ENCODE data around the gene TFDP2.
A peak's percentile ranks its signal among the peaks of the same experiment; 100 is the strongest.
"Not testable (repeated sequence)": the region's sequence is repeated elsewhere in the genome, so short reads cannot be mapped to it uniquely, and the experiment has no call there.

The TFDP2 gene

GRCh38 chr3:142077155-142077858, 72.0 kb downstream of the TFDP2 start:
- H3K9me3 ChIP-seq: no peaks in the 10 kb centered on the region
- no peaks in the 10 kb centered on the region for H3K27me3 ChIP-seq (ENCODE audit: low read depth)
- H3K4me1 ChIP-seq: 0 out of 2 replicates have a peak, but pooled peaks cover 3% of the 10 kb centered on the region
- H3K36me3 ChIP-seq (replicated peaks): no peaks in the 10 kb centered on the region
- DNase-seq (ENCODE audit: low spot score in 2 of 2): no peak
- no peak overlapping the region for H3K4me3 ChIP-seq
- in situ Hi-C loops (cut with MboI; ENCODE audit: low sequenced_read_pairs): no loop called here

- in situ Hi-C loops (cut with MboI; ENCODE audit: low sequenced_read_pairs); H3K27me3 ChIP-seq (ENCODE audit: low read depth); H3K9me3 ChIP-seq; H3K4me3 ChIP-seq; DNase-seq (ENCODE audit: low spot score in 2 of 2); H3K4me1 ChIP-seq; H3K36me3 ChIP-seq (replicated peaks): not testable (repeated sequence)
Observed at GRCh38 chr3:142075656-142076055, 73.7 kb downstream of the TFDP2 start.

- no peak overlapping the region for H3K4me3 ChIP-seq
- H3K4me1 ChIP-seq: 0 out of 2 replicates have a peak, but pooled peaks cover 3% of the 10 kb centered on the region
- no peaks in the 10 kb centered on the region for H3K9me3 ChIP-seq
- in situ Hi-C loops (cut with MboI; ENCODE audit: low sequenced_read_pairs): no loop called here
- no peaks in the 10 kb centered on the region for H3K36me3 ChIP-seq (replicated peaks)
- H3K27me3 ChIP-seq (ENCODE audit: low read depth): no peaks in the 10 kb centered on the region; the same call in 1 of the 2 replicates
- no peak for DNase-seq (ENCODE audit: low spot score in 2 of 2)
Observed at GRCh38 chr3:142072816-142073215, 76.5 kb downstream of the TFDP2 start.

GRCh38 chr3:142065932-142066331, 83.4 kb downstream of the TFDP2 start:
- no peaks in the 10 kb centered on the region for H3K36me3 ChIP-seq (replicated peaks)
- H3K9me3 ChIP-seq: no peaks in the 10 kb centered on the region
- in situ Hi-C loops (cut with MboI; ENCODE audit: low sequenced_read_pairs): no loop called here
- no peak for DNase-seq (ENCODE audit: low spot score in 2 of 2)
- peaks cover 23% of the 10 kb centered on the region for H3K4me1 ChIP-seq
- no peak overlapping the region for H3K4me3 ChIP-seq
- peaks cover 3% of the 10 kb centered on the region; the same call in 1 of the 2 replicates for H3K27me3 ChIP-seq (ENCODE audit: low read depth)

- no peaks in the 10 kb centered on the region for H3K36me3 ChIP-seq (replicated peaks)
- peaks cover 23% of the 10 kb centered on the region for H3K4me1 ChIP-seq
- H3K9me3 ChIP-seq: no peaks in the 10 kb centered on the region
- DNase-seq (ENCODE audit: low spot score in 2 of 2): no peak
- in situ Hi-C loops (cut with MboI; ENCODE audit: low sequenced_read_pairs): no loop called here
- H3K27me3 ChIP-seq (ENCODE audit: low read depth): peaks cover 3% of the 10 kb centered on the region; the same call in 1 of the 2 replicates
- no peak overlapping the region for H3K4me3 ChIP-seq
Observed at GRCh38 chr3:142065344-142065743, 84.0 kb downstream of the TFDP2 start.

- Histone ChIP-seq H3K27me3 (ENCODE audit: low read depth) (peaks cover 3% of the 10 kb centered on the region; the same call in 1 of the 2 replicates), H3K4me3 (no peak overlapping the region), H3K36me3 (replicated peaks) (no peaks in the 10 kb centered on the region), H3K9me3 (no peaks in the 10 kb centered on the region), H3K4me1 (peaks cover 23% of the 10 kb centered on the region)
- DNase-seq (ENCODE audit: low spot score in 2 of 2): peak in 1 of 2 experiments; percentile 84
- in situ Hi-C loops (cut with MboI; ENCODE audit: low sequenced_read_pairs): no loop called here
Observed at GRCh38 chr3:142064454-142064853, 84.9 kb downstream of the TFDP2 start.

GRCh38 chr3:142057331-142057725, 92.0 kb downstream of the TFDP2 start:
- in situ Hi-C loops (cut with MboI; ENCODE audit: low sequenced_read_pairs): no loop called here
- no peak overlapping the region for H3K4me3 ChIP-seq
- H3K36me3 ChIP-seq (replicated peaks): no peaks in the 10 kb centered on the region
- H3K4me1 ChIP-seq: peaks cover 5% of the 10 kb centered on the region
- H3K27me3 ChIP-seq (ENCODE audit: low read depth): no peaks in the 10 kb centered on the region
- DNase-seq (ENCODE audit: low spot score in 2 of 2): no peak
- H3K9me3 ChIP-seq: no peaks in the 10 kb centered on the region

GRCh38 chr3:142056656-142057330, 92.6 kb downstream of the TFDP2 start:
- no peaks in the 10 kb centered on the region for H3K27me3 ChIP-seq (ENCODE audit: low read depth)
- in situ Hi-C loops (cut with MboI; ENCODE audit: low sequenced_read_pairs): no loop called here
- DNase-seq (ENCODE audit: low spot score in 2 of 2): no peak
- H3K36me3 ChIP-seq (replicated peaks): no peaks in the 10 kb centered on the region
- H3K4me1 ChIP-seq: peaks cover 2% of the 10 kb centered on the region
- no peak overlapping the region for H3K4me3 ChIP-seq
- H3K9me3 ChIP-seq: no peaks in the 10 kb centered on the region

GRCh38 chr3:142053835-142054234, 95.5 kb downstream of the TFDP2 start:
- DNase-seq (ENCODE audit: low spot score in 2 of 2): no peak
- in situ Hi-C loops (cut with MboI; ENCODE audit: low sequenced_read_pairs): no loop called here
- H3K4me1 ChIP-seq: no peaks in the 10 kb centered on the region
- no peaks in the 10 kb centered on the region for H3K9me3 ChIP-seq
- no peak overlapping the region for H3K4me3 ChIP-seq
- no peaks in the 10 kb centered on the region for H3K36me3 ChIP-seq (replicated peaks)
- no peaks in the 10 kb centered on the region for H3K27me3 ChIP-seq (ENCODE audit: low read depth)

GRCh38 chr3:142053244-142053643, 96.1 kb downstream of the TFDP2 start:
- Histone ChIP-seq H3K36me3 (replicated peaks) (no peaks in the 10 kb centered on the region), H3K4me3 (no peak overlapping the region), H3K27me3 (ENCODE audit: low read depth) (no peaks in the 10 kb centered on the region), H3K4me1 (no peaks in the 10 kb centered on the region), H3K9me3 (no peaks in the 10 kb centered on the region)
- in situ Hi-C loops (cut with MboI; ENCODE audit: low sequenced_read_pairs): no loop called here
- DNase-seq (ENCODE audit: low spot score in 2 of 2): no peak

- H3K9me3 ChIP-seq: no peaks in the 10 kb centered on the region
- H3K27me3 ChIP-seq (ENCODE audit: low read depth): no peaks in the 10 kb centered on the region
- in situ Hi-C loops (cut with MboI; ENCODE audit: low sequenced_read_pairs): no loop called here
- DNase-seq (ENCODE audit: low spot score in 2 of 2): no peak
- no peak overlapping the region for H3K4me3 ChIP-seq
- H3K36me3 ChIP-seq (replicated peaks): no peaks in the 10 kb centered on the region
- H3K4me1 ChIP-seq: peaks cover 11% of the 10 kb centered on the region
Observed at GRCh38 chr3:142051351-142051750, 98.0 kb downstream of the TFDP2 start.

- no peak overlapping the region for H3K4me3 ChIP-seq
- no peaks in the 10 kb centered on the region for H3K27me3 ChIP-seq (ENCODE audit: low read depth)
- H3K9me3 ChIP-seq: no peaks in the 10 kb centered on the region
- in situ Hi-C loops (cut with MboI; ENCODE audit: low sequenced_read_pairs): no loop called here
- peak in 1 of 2 experiments; percentile 64 for DNase-seq (ENCODE audit: low spot score in 2 of 2)
- H3K36me3 ChIP-seq (replicated peaks): no peaks in the 10 kb centered on the region
- peaks cover 17% of the 10 kb centered on the region for H3K4me1 ChIP-seq
Observed at GRCh38 chr3:142047021-142047369, 102.3 kb downstream of the TFDP2 start.

- H3K9me3 ChIP-seq: no peaks in the 10 kb centered on the region
- in situ Hi-C loops (cut with MboI; ENCODE audit: low sequenced_read_pairs): no loop called here
- H3K4me1 ChIP-seq: peaks cover 17% of the 10 kb centered on the region
- no peak for DNase-seq (ENCODE audit: low spot score in 2 of 2)
- H3K4me3 ChIP-seq: no peak overlapping the region
- no peaks in the 10 kb centered on the region for H3K36me3 ChIP-seq (replicated peaks)
- no peaks in the 10 kb centered on the region for H3K27me3 ChIP-seq (ENCODE audit: low read depth)
Observed at GRCh38 chr3:142046320-142047020, 102.9 kb downstream of the TFDP2 start.

- no peaks in the 10 kb centered on the region for H3K36me3 ChIP-seq (replicated peaks)
Observed at GRCh38 chr3:142040941-142041491, 108.3 kb downstream of the TFDP2 start.

More at GRCh38 chr3:142040941-142041491, 108.3 kb downstream of the TFDP2 start:
- no peak overlapping the region for H3K4me3 ChIP-seq
- peaks cover 3% of the 10 kb centered on the region for H3K4me1 ChIP-seq
- no peaks in the 10 kb centered on the region for H3K9me3 ChIP-seq
- H3K27me3 ChIP-seq (ENCODE audit: low read depth): no peaks in the 10 kb centered on the region
- in situ Hi-C loops (cut with MboI; ENCODE audit: low sequenced_read_pairs): no loop called here
- no peak for DNase-seq (ENCODE audit: low spot score in 2 of 2)

All from HAP-1 (cell line).